ENCODE measurements around the gene SEMA6A. TPM values are rescaled to one million over a fixed set of nuclear protein-coding genes. Genes with fewer than 3 reads are reported as not detected.

Gene SEMA6A
- total and polyA plus RNA-seq, 4 donors, result 3.7 to 11.4 (median 5.6) TPM

DNA sequence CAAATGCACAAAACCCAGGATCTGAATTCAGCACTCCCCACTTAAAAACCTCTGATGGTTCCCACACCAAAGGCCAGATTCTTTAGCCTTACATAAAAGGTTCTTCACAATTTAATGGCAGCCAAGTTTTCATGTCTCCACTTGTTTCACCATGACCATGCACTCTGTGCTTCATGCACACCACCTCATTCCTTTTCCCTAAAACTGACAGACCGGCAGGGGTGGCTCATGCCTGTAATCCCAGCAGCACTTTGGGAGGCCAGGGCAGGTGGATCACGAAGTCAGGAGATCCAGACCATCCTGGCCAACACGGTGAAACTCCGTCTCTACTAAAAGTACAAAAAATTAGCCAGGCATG lies 150.4 kb downstream of the SEMA6A start:
- WGBS, result 88% methylated on average over 4 of the region's 4 CpGs
- Histone ChIP-seq H3K27me3 (ENCODE audit: control insufficient read depth in 4 of 4, insufficient read depth in 4 of 4, low read length in 3 of 4) (no peaks in the 10 kb centered on the region), H3K4me1 (ENCODE audit: control insufficient read depth in 4 of 4, insufficient read depth in 4 of 4, low read length in 3 of 4) (peaks cover 1 to 13% (median 10%) of the 10 kb centered on the region in 4 donors), H3K9ac (ENCODE audit: low read depth in 1 of 2, low read length in 2 of 2) (no peak overlapping the region), H3K36me3 (ENCODE audit: control insufficient read depth in 4 of 4, insufficient read depth in 3 of 4, low read depth in 1 of 4, low read length in 3 of 4) (no peaks in the 10 kb centered on the region), H3K4me3 (ENCODE audit: low read depth in 1 of 3, low read length in 3 of 3) (no peak overlapping the region), H3K9me3 (ENCODE audit: control insufficient read depth in 4 of 4, low read length in 3 of 4) (no peaks in the 10 kb centered on the region), H3K27ac (ENCODE audit: low read depth in 1 of 2, low read length in 2 of 2) (no peak overlapping the region)
- TF ChIP-seq NR2F2 (IDR thresholded peaks at IDR 0.05), result no peak
- no peak for TF ChIP-seq RXRA (IDR thresholded peaks at IDR 0.05)
- no peak for TF ChIP-seq FOXA1 (IDR thresholded peaks at IDR 0.05)
- TF ChIP-seq GABPA (IDR thresholded peaks at IDR 0.05 in 1 of 2, conservative IDR thresholded peaks at IDR 0.05 in 1 of 2), result no peak
- no peak for TF ChIP-seq TAF1 (conservative IDR thresholded peaks at IDR 0.05)
- TF ChIP-seq YY1 (IDR thresholded peaks at IDR 0.05), result no peak
- TF ChIP-seq RAD21 (IDR thresholded peaks at IDR 0.05), result no peak
- TF ChIP-seq, protein P1, sequence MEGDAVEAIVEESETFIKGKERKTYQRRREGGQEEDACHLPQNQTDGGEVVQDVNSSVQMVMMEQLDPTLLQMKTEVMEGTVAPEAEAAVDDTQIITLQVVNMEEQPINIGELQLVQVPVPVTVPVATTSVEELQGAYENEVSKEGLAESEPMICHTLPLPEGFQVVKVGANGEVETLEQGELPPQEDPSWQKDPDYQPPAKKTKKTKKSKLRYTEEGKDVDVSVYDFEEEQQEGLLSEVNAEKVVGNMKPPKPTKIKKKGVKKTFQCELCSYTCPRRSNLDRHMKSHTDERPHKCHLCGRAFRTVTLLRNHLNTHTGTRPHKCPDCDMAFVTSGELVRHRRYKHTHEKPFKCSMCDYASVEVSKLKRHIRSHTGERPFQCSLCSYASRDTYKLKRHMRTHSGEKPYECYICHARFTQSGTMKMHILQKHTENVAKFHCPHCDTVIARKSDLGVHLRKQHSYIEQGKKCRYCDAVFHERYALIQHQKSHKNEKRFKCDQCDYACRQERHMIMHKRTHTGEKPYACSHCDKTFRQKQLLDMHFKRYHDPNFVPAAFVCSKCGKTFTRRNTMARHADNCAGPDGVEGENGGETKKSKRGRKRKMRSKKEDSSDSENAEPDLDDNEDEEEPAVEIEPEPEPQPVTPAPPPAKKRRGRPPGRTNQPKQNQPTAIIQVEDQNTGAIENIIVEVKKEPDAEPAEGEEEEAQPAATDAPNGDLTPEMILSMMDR (IDR thresholded peaks at IDR 0.05; ENCODE audit: low read depth, low read length, missing input control), result no peak
- no peak for TF ChIP-seq HNF4G (IDR thresholded peaks at IDR 0.05)
- no peak for TF ChIP-seq EGR1 (IDR thresholded peaks at IDR 0.05; ENCODE audit: low read depth in 2 of 2)
- TF ChIP-seq, protein P2, sequence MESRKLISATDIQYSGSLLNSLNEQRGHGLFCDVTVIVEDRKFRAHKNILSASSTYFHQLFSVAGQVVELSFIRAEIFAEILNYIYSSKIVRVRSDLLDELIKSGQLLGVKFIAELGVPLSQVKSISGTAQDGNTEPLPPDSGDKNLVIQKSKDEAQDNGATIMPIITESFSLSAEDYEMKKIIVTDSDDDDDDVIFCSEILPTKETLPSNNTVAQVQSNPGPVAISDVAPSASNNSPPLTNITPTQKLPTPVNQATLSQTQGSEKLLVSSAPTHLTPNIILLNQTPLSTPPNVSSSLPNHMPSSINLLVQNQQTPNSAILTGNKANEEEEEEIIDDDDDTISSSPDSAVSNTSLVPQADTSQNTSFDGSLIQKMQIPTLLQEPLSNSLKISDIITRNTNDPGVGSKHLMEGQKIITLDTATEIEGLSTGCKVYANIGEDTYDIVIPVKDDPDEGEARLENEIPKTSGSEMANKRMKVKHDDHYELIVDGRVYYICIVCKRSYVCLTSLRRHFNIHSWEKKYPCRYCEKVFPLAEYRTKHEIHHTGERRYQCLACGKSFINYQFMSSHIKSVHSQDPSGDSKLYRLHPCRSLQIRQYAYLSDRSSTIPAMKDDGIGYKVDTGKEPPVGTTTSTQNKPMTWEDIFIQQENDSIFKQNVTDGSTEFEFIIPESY (IDR thresholded peaks at IDR 0.05), result no peak
- TF ChIP-seq, protein P3, sequence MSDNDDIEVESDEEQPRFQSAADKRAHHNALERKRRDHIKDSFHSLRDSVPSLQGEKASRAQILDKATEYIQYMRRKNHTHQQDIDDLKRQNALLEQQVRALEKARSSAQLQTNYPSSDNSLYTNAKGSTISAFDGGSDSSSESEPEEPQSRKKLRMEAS (IDR thresholded peaks at IDR 0.05), result no peak
- no peak for TF ChIP-seq ATF3 (IDR thresholded peaks at IDR 0.05)
- no peak for TF ChIP-seq SP1 (IDR thresholded peaks at IDR 0.05)
- no peak for TF ChIP-seq FOXA2 (IDR thresholded peaks at IDR 0.05)
- no peak for TF ChIP-seq HNF4A (conservative IDR thresholded peaks at IDR 0.05)
- TF ChIP-seq JUND (IDR thresholded peaks at IDR 0.05), result no peak
- no peak for DNase-seq (ENCODE audit: low spot score)

- DNase-seq (ENCODE audit: low spot score), result no peak
- WGBS, result 73% methylated on average over 5 of the region's 5 CpGs
- no peaks in the 10 kb centered on the region for H3K27me3 ChIP-seq (ENCODE audit: control insufficient read depth in 4 of 4, insufficient read depth in 4 of 4, low read length in 3 of 4)
- H3K9me3 ChIP-seq (ENCODE audit: control insufficient read depth in 4 of 4, low read length in 3 of 4), result no peaks in the 10 kb centered on the region
- H3K4me3 ChIP-seq (ENCODE audit: low read depth in 1 of 3, low read length in 3 of 3), result no peak overlapping the region
- H3K36me3 ChIP-seq (ENCODE audit: control insufficient read depth in 4 of 4, insufficient read depth in 3 of 4, low read depth in 1 of 4, low read length in 3 of 4), result no peaks in the 10 kb centered on the region
- H3K4me1 ChIP-seq (ENCODE audit: control insufficient read depth in 4 of 4, insufficient read depth in 4 of 4, low read length in 3 of 4), result peaks cover 1 to 13% (median 10%) of the 10 kb centered on the region in 4 donors
- no peak overlapping the region for H3K27ac ChIP-seq (ENCODE audit: low read depth in 1 of 2, low read length in 2 of 2)
- no peak overlapping the region for H3K9ac ChIP-seq (ENCODE audit: low read depth in 1 of 2, low read length in 2 of 2)
- TF ChIP-seq ATF3 (IDR thresholded peaks at IDR 0.05) (no peak), FOXA1 (IDR thresholded peaks at IDR 0.05) (no peak), YY1 (IDR thresholded peaks at IDR 0.05) (no peak), RAD21 (IDR thresholded peaks at IDR 0.05) (no peak), GABPA (IDR thresholded peaks at IDR 0.05 in 1 of 2, conservative IDR thresholded peaks at IDR 0.05 in 1 of 2) (no peak), REST (IDR thresholded peaks at IDR 0.05) (no peak), HNF4A (conservative IDR thresholded peaks at IDR 0.05) (no peak), FOXA2 (IDR thresholded peaks at IDR 0.05) (no peak)
- TF ChIP-seq, protein P2 (IDR thresholded peaks at IDR 0.05), result no peak
- TF ChIP-seq, protein P1 (IDR thresholded peaks at IDR 0.05; ENCODE audit: low read depth, low read length, missing input control), result no peak
- TF ChIP-seq, protein P3 (IDR thresholded peaks at IDR 0.05), result no peak
Measured at GRCh38 chr5:116423587-116424257, 150.9 kb downstream of the SEMA6A start.

All from liver (tissue), 9 donors.